Astrocyte of the cerebellum (primary cell): ENCODE measurements around the gene MARCHF10.
"Not testable (repeated sequence)": the region's sequence is repeated elsewhere in the genome, so short reads cannot be mapped to it uniquely, and the experiment has no call there.

ENCODE experiments used
- DNase-seq: peaks from one replicate; pipeline ENCODE4 v3.0.0-alpha.2; 2011; ENCODE audit warnings: low read depth
- H3K4me3 ChIP-seq: 2 replicates; pipeline ENCODE4 v1.5.1; 2011; ENCODE audit warnings: mild to moderate bottlenecking, low read depth, low read length, moderate library complexity
- in situ Hi-C: cut with HindIII; loops from 2 replicates; pipeline ENCODE4 v1.10.0; 2017; ENCODE audit warnings: low sequenced_read_pairs
- TF ChIP-seq, protein P1 (sequence below): IDR thresholded peaks from 2 replicates; pipeline ENCODE4 v1.5.1; 2012; ENCODE audit warnings: low read length, low read depth, moderate library complexity, mild to moderate bottlenecking; ENCODE audit errors: missing control alignments

MARCHF10 gene

DNA sequence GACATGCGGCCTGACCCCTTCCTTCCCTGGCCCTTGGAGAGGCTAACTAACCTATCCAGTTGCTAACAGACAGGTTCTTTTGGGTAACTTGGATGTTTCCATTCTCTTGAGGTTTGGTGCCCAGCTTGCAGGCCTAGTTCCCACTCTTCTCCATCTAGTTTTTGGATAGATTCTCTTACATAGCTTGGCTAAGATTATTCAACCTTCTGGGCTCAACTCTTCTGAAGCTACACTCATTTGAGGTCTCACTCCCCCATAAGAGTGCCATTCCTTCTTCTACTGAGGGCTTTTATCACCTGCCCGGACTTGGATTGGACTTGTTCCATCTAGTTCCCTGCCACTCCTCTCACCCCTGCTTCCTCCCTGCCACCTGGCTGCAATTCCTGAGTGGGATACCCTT is 44.1 kb upstream of the MARCHF10 start:
- DNase-seq, result no peak

DNA sequence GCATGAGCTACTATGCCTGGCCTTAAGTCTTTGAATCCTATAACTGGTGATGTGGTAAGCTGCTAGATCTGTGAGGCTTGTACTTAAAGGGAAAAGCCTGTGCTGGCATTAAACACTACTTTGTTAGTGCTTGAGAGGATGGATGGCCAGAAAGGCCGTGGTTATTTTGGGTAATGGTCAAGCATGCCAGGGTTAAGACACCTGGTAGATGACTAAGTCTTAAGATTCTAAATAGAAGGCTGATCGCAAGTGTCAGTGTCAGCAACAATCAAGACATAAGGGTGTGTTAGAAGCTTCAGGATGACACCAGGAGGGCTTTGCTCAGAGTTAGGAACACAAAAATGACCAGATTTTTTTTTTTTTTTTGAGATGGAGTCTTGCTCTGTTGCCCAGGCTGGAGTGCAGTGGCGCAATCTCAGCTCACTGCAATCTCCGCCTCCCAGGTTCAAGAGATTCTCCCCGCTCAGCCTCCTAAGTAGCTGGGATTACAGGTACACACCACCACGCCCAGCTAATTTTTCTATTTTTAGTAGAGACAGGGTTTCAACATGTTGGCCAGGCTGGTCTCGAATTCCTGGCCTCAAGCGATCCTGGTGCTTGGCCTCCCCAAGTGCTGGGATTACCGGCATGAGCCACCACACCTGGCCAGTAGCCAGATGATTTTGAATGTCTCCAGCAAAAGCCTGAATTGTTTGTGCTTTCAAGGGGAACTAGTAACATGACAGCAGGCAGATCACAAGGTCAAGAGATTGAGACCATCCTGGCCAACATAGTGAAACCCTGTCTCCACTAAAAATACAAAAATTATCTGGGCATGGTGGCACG is 41.7 kb upstream of the MARCHF10 start:
- in situ Hi-C loops, DNase-seq: not testable (repeated sequence)

More for the DNA sequence above, 44.1 kb upstream of the MARCHF10 start:
- TF ChIP-seq, protein P1, sequence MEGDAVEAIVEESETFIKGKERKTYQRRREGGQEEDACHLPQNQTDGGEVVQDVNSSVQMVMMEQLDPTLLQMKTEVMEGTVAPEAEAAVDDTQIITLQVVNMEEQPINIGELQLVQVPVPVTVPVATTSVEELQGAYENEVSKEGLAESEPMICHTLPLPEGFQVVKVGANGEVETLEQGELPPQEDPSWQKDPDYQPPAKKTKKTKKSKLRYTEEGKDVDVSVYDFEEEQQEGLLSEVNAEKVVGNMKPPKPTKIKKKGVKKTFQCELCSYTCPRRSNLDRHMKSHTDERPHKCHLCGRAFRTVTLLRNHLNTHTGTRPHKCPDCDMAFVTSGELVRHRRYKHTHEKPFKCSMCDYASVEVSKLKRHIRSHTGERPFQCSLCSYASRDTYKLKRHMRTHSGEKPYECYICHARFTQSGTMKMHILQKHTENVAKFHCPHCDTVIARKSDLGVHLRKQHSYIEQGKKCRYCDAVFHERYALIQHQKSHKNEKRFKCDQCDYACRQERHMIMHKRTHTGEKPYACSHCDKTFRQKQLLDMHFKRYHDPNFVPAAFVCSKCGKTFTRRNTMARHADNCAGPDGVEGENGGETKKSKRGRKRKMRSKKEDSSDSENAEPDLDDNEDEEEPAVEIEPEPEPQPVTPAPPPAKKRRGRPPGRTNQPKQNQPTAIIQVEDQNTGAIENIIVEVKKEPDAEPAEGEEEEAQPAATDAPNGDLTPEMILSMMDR, result no peak
- in situ Hi-C loops, result no loop called here
- H3K4me3 ChIP-seq, result no peak overlapping the region

DNA sequence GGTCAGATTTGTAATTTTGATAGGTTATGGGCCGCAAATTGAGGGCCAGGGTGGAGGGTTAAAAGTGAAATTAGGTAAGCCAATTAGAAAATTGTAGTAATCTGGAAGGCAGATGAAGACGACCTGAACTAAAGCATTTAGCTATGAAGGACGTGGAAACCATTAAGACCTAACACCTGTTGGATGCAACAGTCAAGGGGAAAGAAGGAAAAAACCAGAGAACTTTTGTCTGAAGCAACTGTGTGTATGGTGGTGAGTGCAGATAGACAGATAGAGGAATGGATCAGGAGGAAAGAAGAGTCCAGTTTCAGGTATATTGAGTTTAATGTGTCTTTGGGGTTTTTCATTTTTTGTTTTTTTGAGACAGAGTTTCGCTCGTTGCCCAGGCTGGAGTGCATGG is 40.2 kb upstream of the MARCHF10 start:
- H3K4me3 ChIP-seq, result no peak overlapping the region
- in situ Hi-C loops, result no loop called here
- no peak for DNase-seq
- TF ChIP-seq, protein P1, result no peak

More for the DNA sequence above, 41.7 kb upstream of the MARCHF10 start:
- H3K4me3 ChIP-seq, result not testable (repeated sequence)

DNA sequence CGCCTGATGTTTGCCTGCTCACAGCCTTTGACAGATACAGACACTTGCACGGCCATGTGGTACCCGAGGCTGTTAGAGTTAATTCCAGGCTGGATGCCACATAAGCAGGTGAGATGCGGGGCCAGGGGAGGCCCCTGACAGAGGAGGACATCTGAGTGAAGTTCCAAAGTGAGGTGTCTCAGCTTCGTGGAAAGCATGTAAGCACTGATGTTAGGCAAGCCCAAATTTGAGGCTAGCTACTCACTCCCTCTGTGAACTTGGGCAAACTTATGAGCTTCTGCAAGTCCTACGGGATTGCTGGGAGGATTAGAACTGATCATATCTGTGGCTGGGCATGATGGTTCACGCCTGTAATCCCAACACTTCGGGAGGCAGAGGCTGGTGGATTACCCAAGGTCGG is 39.3 kb upstream of the MARCHF10 start:
- in situ Hi-C loops, result no loop called here
- TF ChIP-seq, protein P1, result no peak
- DNase-seq, result no peak
- H3K4me3 ChIP-seq, result no peak overlapping the region

DNA sequence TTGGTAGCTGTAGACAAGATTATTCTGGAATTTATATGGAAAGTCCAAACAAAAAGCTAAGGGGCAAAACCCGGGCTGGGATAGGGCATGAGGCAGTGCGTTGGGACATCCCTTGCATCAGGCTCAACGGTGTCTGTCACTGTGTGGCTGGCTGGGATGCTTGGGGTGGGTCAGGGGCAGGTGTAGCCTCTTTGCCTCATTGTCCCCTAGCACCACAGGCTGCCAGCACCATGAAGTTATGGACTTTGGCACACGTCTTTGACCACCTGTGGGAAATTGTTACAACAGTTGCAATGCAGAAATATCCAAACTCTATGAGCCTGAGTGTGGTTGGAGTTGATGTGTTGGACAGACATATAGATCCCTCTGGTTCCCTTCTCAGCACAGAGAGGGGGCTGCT is 32.8 kb upstream of the MARCHF10 start:
- DNase-seq, result no peak
- no peak overlapping the region for H3K4me3 ChIP-seq
- TF ChIP-seq, protein P1, result no peak
- in situ Hi-C loops, result no loop called here

DNA sequence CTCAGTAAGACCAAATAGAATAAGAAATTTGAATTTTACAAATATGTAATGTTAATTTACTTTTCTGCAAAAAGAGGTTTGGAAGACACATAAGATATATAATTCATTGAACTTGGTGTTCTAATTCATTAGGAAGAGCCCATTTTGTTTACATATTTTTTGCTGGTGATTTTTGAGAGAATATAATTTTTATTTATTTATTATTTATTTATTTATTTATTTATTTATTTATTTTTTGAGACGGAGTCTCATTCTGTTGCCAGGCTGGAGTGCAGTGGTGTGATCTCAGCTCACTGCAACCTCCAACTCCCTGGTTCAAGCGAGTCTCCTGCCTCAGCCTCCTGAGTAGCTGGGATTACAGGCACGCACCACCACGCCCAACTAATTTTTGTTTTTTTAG is 25.7 kb upstream of the MARCHF10 start:
- in situ Hi-C loops, DNase-seq, H3K4me3 ChIP-seq: not testable (repeated sequence)

DNA sequence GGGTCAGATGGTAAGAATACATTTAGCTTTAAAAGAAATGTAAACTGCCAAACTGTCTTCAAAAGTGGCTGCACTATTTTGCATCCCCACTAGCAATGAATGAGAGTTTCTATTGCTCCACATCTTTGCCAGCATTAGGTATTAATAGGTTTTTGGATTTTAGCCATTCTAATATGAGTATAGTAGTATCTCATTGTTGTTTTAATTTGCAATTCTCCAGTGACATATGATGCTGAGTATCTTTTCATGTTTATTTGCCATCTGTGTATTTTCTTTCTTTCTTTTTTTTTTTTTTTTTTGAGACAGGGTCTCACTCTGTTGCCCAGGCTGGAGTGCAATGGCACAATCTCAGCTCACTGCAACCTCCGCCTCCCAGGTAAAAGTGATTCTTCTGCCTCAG is 24.3 kb upstream of the MARCHF10 start:
- no peak overlapping the region for H3K4me3 ChIP-seq
- TF ChIP-seq, protein P1, result no peak
- in situ Hi-C loops, result no loop called here
- DNase-seq, result no peak

DNA sequence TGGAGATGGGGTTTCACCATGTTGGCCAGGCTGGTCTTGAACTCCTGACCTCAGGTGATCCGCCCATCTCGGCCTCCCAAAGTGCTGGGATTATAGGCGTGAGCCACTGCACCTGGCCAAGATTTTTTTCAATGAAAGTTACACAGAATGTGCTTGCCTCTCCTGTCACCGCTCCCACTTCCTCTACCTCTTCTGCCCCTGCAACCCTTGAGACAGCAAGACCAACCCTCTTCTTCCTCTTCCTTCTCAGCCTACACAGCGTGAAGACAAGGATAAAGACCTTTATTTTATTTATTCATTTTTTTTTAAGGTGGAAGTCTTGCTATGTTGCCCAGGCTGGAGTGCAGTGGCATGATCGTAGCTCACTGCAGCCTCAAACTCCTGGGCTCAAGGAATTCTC is 23.0 kb upstream of the MARCHF10 start:
- H3K4me3 ChIP-seq, DNase-seq, in situ Hi-C loops: not testable (repeated sequence)
